ENCODE data around the gene MCRS1.

The MCRS1 gene

GRCh38 chr12:49537752-49538509 is 30.0 kb downstream of the MCRS1 start:
- Histone ChIP-seq H3K4me1 (ENCODE audit: control insufficient read depth, low read length) (peaks cover 50% of the 10 kb centered on the region), H3K79me2 (ENCODE audit: control insufficient read depth, low read length) (no peaks in the 10 kb centered on the region), H4K20me1 (ENCODE audit: control insufficient read depth, insufficient read depth, low read depth, low read length) (no peaks in the 10 kb centered on the region), H3K27me3 (ENCODE audit: control insufficient read depth, low read length) (peaks cover 10% of the 10 kb centered on the region), H3K36me3 (ENCODE audit: control insufficient read depth, low read length) (no peaks in the 10 kb centered on the region), H3F3A (ENCODE audit: control insufficient read depth, insufficient read depth) (peaks cover 21% of the 10 kb centered on the region), H3K9me3 (ENCODE audit: control insufficient read depth, insufficient read depth, low read length) (no peaks in the 10 kb centered on the region), H3K27ac (ENCODE audit: low read depth, low read length) (peak overlapping the region; percentile 80), H3K9me2 (replicated peaks; ENCODE audit: control insufficient read depth, low read length) (no peaks in the 10 kb centered on the region), H3K4me3 (ENCODE audit: low read length) (peak overlapping the region; percentile 72), H3K4me2 (ENCODE audit: low read length) (peak overlapping the region; percentile 72)
- no peak for TF ChIP-seq EZH2phosphoT487 (IDR thresholded peaks at IDR 0.05; ENCODE audit: borderline replicate concordance, low read length)
- no peak for TF ChIP-seq CTCF (IDR thresholded peaks at IDR 0.05; ENCODE audit: low read depth, low read length, poor library complexity, severe bottlenecking)

DNA sequence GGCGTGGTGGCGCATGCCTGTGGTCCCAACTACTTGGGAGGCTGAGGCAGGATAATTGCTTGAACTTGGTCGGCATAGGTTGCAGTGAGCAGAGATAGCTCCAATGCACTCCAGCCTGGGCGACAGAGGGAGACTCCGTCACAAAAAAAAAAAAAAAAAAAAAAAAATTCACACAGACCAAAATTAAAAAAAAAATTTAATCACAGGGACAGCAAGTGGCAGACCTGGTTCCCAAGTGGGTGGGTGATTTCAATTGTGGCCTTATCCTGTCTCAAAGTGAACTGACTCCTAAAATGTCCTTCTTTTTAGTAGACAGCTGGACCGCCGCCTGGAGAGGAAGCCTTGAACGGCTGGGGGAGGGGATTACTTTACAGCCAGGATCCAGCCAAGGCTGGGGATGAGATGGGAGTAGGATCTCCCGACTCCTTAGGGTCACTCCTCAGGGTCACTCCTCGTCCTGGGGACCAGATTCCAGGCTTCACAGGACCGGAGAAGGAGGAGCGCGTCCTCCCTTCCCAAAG is 30.7 kb downstream of the MCRS1 start:
- peak overlapping the region; percentile 72 for H3K4me2 ChIP-seq (ENCODE audit: low read length)
- H3K4me3 ChIP-seq (ENCODE audit: low read length), result peak overlapping the region; percentile 72
- H3K27me3 ChIP-seq (ENCODE audit: control insufficient read depth, low read length), result peaks cover 10% of the 10 kb centered on the region

GRCh38 chr12:49536526-49537071 is 31.3 kb downstream of the MCRS1 start:
- no peaks in the 10 kb centered on the region for H3K9me3 ChIP-seq (ENCODE audit: control insufficient read depth, insufficient read depth, low read length)
- peak overlapping the region; percentile 72 for H3K4me3 ChIP-seq (ENCODE audit: low read length)
- H3K79me2 ChIP-seq (ENCODE audit: control insufficient read depth, low read length), result no peaks in the 10 kb centered on the region
- peak overlapping the region; percentile 80 for H3K27ac ChIP-seq (ENCODE audit: low read depth, low read length)
- H4K20me1 ChIP-seq (ENCODE audit: control insufficient read depth, insufficient read depth, low read depth, low read length), result no peaks in the 10 kb centered on the region
- H3F3A ChIP-seq (ENCODE audit: control insufficient read depth, insufficient read depth), result peaks cover 21% of the 10 kb centered on the region
- peaks cover 10% of the 10 kb centered on the region for H3K27me3 ChIP-seq (ENCODE audit: control insufficient read depth, low read length)
- TF ChIP-seq CTCF (IDR thresholded peaks at IDR 0.05; ENCODE audit: low read depth, low read length, poor library complexity, severe bottlenecking), result no peak
- H3K4me1 ChIP-seq (ENCODE audit: control insufficient read depth, low read length), result peaks cover 46% of the 10 kb centered on the region
- no peaks in the 10 kb centered on the region for H3K36me3 ChIP-seq (ENCODE audit: control insufficient read depth, low read length)
- H3K9me2 ChIP-seq (replicated peaks; ENCODE audit: control insufficient read depth, low read length), result no peaks in the 10 kb centered on the region
- peak overlapping the region; percentile 72 for H3K4me2 ChIP-seq (ENCODE audit: low read length)

More for the DNA sequence above, 30.7 kb downstream of the MCRS1 start:
- H3K4me1 ChIP-seq (ENCODE audit: control insufficient read depth, low read length), result peaks cover 49% of the 10 kb centered on the region
- no peaks in the 10 kb centered on the region for H3K9me3 ChIP-seq (ENCODE audit: control insufficient read depth, insufficient read depth, low read length)
- H3K27ac ChIP-seq (ENCODE audit: low read depth, low read length), result peak overlapping the region; percentile 80
- no peaks in the 10 kb centered on the region for H3K9me2 ChIP-seq (replicated peaks; ENCODE audit: control insufficient read depth, low read length)
- TF ChIP-seq EZH2phosphoT487 (IDR thresholded peaks at IDR 0.05; ENCODE audit: borderline replicate concordance, low read length) (no peak), CTCF (IDR thresholded peaks at IDR 0.05; ENCODE audit: low read depth, low read length, poor library complexity, severe bottlenecking) (no peak)
- H3F3A ChIP-seq (ENCODE audit: control insufficient read depth, insufficient read depth), result peaks cover 21% of the 10 kb centered on the region
- H3K36me3 ChIP-seq (ENCODE audit: control insufficient read depth, low read length), result no peaks in the 10 kb centered on the region
- no peaks in the 10 kb centered on the region for H4K20me1 ChIP-seq (ENCODE audit: control insufficient read depth, insufficient read depth, low read depth, low read length)
- H3K79me2 ChIP-seq (ENCODE audit: control insufficient read depth, low read length), result no peaks in the 10 kb centered on the region

Data from DOHH2 (cell line).